GM23338 (cell line): ENCODE results near the gene PLPPR3. TPM values are rescaled to one million over a fixed set of nuclear protein-coding genes. Genes with fewer than 3 reads are reported as not detected.

Experiments
- ATAC-seq: fragments of 200-7000 bp; cut with Tn5 transposase; 3 replicates; pipeline ENCODE4 v1.9.1; 2020
- DNase-seq: peaks from one replicate; pipeline ENCODE4 v3.0.0-alpha.2; 2015; ENCODE audit warnings: low spot score
- H2AFZ ChIP-seq: fragments of 200-600 bp; sonication (generic); 2 replicates; pipeline ENCODE4 v1.8.0; 2016; ENCODE audit warnings: antibody characterized with exemption, mild to moderate bottlenecking, moderate library complexity
- H3F3A ChIP-seq: fragments of 200-600 bp; sonication (generic); replicated peaks from 2 replicates; pipeline ENCODE4 v1.8.0; 2017; ENCODE audit warnings: antibody characterized with exemption, mixed run types, low read depth
- H3K27ac ChIP-seq: fragments of 200-600 bp; sonication (generic); 2 replicates; pipeline ENCODE4 v1.6.1; 2016; ENCODE audit warnings: low read depth
- H3K27me3 ChIP-seq: fragments of 200-600 bp; sonication (generic); 2 replicates; pipeline ENCODE4 v1.8.0; 2016; ENCODE audit warnings: mild to moderate bottlenecking, mixed run types, moderate library complexity; ENCODE audit not compliant: insufficient read depth
- H3K36me3 ChIP-seq: fragments of 200-600 bp; sonication (generic); 2 replicates; pipeline ENCODE4 v1.8.0; 2016; ENCODE audit warnings: mild to moderate bottlenecking; ENCODE audit not compliant: insufficient read depth
- H3K4me1 ChIP-seq: fragments of 200-600 bp; sonication (generic); 2 replicates; pipeline ENCODE4 v1.8.0; 2016; ENCODE audit warnings: mild to moderate bottlenecking, moderate library complexity; ENCODE audit not compliant: insufficient read depth
- H3K4me2 ChIP-seq: fragments of 200-600 bp; sonication (generic); 2 replicates; pipeline ENCODE4 v1.7.1; 2017; ENCODE audit warnings: mixed run types
- H3K4me3 ChIP-seq: fragments of 200-600 bp; sonication (generic); 2 replicates; pipeline ENCODE4 v1.6.1; 2016; ENCODE audit warnings: mixed run types
- H3K79me2 ChIP-seq: fragments of 200-600 bp; sonication (generic); replicated peaks from 2 replicates; pipeline ENCODE4 v1.8.0; 2017; ENCODE audit warnings: mild to moderate bottlenecking; ENCODE audit not compliant: insufficient read depth
- H3K9me2 ChIP-seq: fragments of 200-600 bp; sonication (generic); 2 replicates; pipeline ENCODE4 v1.8.0; 2017; ENCODE audit not compliant: insufficient read depth
- H4K20me1 ChIP-seq: fragments of 200-600 bp; sonication (generic); replicated peaks from 2 replicates; pipeline ENCODE4 v1.8.0; 2017; ENCODE audit warnings: mild to moderate bottlenecking; ENCODE audit not compliant: insufficient read depth
- H3K27ac Mint-ChIP-seq: 2 replicates; pipeline ENCODE4 v1.8.0; 2020; ENCODE audit warnings: inconsistent platforms, mild to moderate bottlenecking, moderate library complexity, mixed read lengths
- H3K27me3 Mint-ChIP-seq: 3 replicates; pipeline ENCODE4 v1.8.0; 2022; ENCODE audit warnings: low read depth, mild to moderate bottlenecking, moderate library complexity, mixed read lengths, inconsistent platforms; ENCODE audit not compliant: insufficient read depth, poor library complexity
- H3K36me3 Mint-ChIP-seq: 3 replicates; pipeline ENCODE4 v1.8.0; 2021; ENCODE audit warnings: low read depth, mild to moderate bottlenecking, inconsistent platforms, moderate library complexity, mixed read lengths
- H3K4me1 Mint-ChIP-seq: 3 replicates; pipeline ENCODE4 v1.8.0; 2020; ENCODE audit warnings: mild to moderate bottlenecking, inconsistent platforms, mixed read lengths
- H3K4me3 Mint-ChIP-seq: 3 replicates; pipeline ENCODE4 v1.8.0; 2021; ENCODE audit warnings: moderate library complexity, mild to moderate bottlenecking, inconsistent platforms, mixed read lengths
- H3K9me3 Mint-ChIP-seq: 3 replicates; pipeline ENCODE4 v1.8.0; 2020; ENCODE audit warnings: moderate library complexity, mild to moderate bottlenecking, inconsistent platforms, mixed read lengths
- CREB1 ChIP-seq: fragments of 250-450 bp; sonication (Bioruptor Pico); IDR thresholded peaks from 2 replicates; pipeline ENCODE4 v1.5.0; 2020; ENCODE audit warnings: low read depth, mild to moderate bottlenecking, moderate library complexity
- EZH2 ChIP-seq: fragments of 200-600 bp; sonication (generic); IDR thresholded peaks from one replicate; pipeline ENCODE4 v1.8.0; 2017; ENCODE audit warnings: antibody characterized with exemption, mild to moderate bottlenecking, low read depth; ENCODE audit not compliant: unreplicated experiment
- EZH2phosphoT487 ChIP-seq: fragments of 200-600 bp; sonication (generic); IDR thresholded peaks from one replicate; pipeline ENCODE4 v1.8.1; 2018; ENCODE audit warnings: antibody characterized with exemption; ENCODE audit not compliant: unreplicated experiment
- JUNB ChIP-seq: IDR thresholded peaks from one replicate; pipeline ENCODE4 v1.6.1; 2016; ENCODE audit warnings: antibody characterized with exemption; ENCODE audit not compliant: unreplicated experiment
- NANOG ChIP-seq: IDR thresholded peaks from 2 replicates; pipeline ENCODE4 v1.6.1; 2016; ENCODE audit warnings: antibody characterized with exemption, borderline replicate concordance
- POLR2AphosphoS5 ChIP-seq: IDR thresholded peaks from 2 replicates; pipeline ENCODE4 v1.6.1; 2016; ENCODE audit warnings: antibody characterized with exemption, low read depth
- STAT1 ChIP-seq: IDR thresholded peaks from one replicate; pipeline ENCODE4 v1.6.1; 2016; ENCODE audit warnings: antibody characterized with exemption; ENCODE audit not compliant: unreplicated experiment
- ZNF114 ChIP-seq: fragments of 250-450 bp; sonication (Bioruptor Pico); IDR thresholded peaks from 2 replicates; pipeline ENCODE4 v1.5.0; 2020; ENCODE audit warnings: mild to moderate bottlenecking, moderate library complexity
- ZNF331 ChIP-seq: fragments of 250-450 bp; sonication (Bioruptor Pico); IDR thresholded peaks from 2 replicates; pipeline ENCODE4 v1.5.0; 2020; ENCODE audit warnings: low read depth, mild to moderate bottlenecking, moderate library complexity
- ZNF462 ChIP-seq: fragments of 250-450 bp; sonication (Bioruptor Pico); IDR thresholded peaks from 2 replicates; pipeline ENCODE4 v1.5.0; 2020; ENCODE audit warnings: mild to moderate bottlenecking, moderate library complexity
- polyA plus RNA-seq: library from polyadenylated mRNA; unstranded; fragments of >200 nt; fragmentation: Nextera tagmentation; extraction: Ambion mirVana; gene quantifications from 2 replicates; pipeline ENCODE4 v1.2.1, GENCODE V29; 2016
- total RNA-seq: library from RNA; depleted of rRNA; stranded (reverse); fragments of >200 nt; shearing (Covaris generic); gene quantifications from 2 replicates; pipeline ENCODE4 v1.2.3, GENCODE V29; 2014
- TF ChIP-seq, protein P1 (sequence below): IDR thresholded peaks from one replicate; pipeline ENCODE4 v1.6.1; 2018; ENCODE audit warnings: antibody characterized with exemption; ENCODE audit not compliant: unreplicated experiment
- TF ChIP-seq, protein P2 (sequence below): IDR thresholded peaks from 2 replicates; pipeline ENCODE4 v1.6.1; 2016; ENCODE audit warnings: antibody characterized with exemption

Gene PLPPR3
- total and polyA plus RNA-seq, 2 experiments from 2014 or later = 14.8 to 81.1 TPM

DNA sequence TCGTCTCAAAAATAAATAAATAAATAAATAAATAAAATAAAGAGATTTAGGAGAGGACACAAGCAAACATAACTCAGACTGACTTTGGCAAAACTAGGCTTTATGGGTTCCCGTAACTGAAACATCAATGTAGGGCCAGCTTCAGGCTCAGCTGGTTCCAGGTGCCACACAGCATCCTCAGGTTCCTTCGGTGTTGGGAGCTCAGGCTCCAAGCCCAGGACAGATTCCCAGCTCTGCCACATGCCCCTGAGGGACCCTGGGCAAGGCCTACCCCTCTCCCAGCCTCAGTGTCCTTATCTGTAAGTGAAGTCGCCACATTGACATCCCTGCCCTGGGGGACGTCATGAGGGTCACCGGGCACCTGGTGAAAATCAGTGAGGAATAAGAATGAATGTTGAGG, 52.1 kb downstream of the PLPPR3 start (continued):
- TF ChIP-seq, protein P1, sequence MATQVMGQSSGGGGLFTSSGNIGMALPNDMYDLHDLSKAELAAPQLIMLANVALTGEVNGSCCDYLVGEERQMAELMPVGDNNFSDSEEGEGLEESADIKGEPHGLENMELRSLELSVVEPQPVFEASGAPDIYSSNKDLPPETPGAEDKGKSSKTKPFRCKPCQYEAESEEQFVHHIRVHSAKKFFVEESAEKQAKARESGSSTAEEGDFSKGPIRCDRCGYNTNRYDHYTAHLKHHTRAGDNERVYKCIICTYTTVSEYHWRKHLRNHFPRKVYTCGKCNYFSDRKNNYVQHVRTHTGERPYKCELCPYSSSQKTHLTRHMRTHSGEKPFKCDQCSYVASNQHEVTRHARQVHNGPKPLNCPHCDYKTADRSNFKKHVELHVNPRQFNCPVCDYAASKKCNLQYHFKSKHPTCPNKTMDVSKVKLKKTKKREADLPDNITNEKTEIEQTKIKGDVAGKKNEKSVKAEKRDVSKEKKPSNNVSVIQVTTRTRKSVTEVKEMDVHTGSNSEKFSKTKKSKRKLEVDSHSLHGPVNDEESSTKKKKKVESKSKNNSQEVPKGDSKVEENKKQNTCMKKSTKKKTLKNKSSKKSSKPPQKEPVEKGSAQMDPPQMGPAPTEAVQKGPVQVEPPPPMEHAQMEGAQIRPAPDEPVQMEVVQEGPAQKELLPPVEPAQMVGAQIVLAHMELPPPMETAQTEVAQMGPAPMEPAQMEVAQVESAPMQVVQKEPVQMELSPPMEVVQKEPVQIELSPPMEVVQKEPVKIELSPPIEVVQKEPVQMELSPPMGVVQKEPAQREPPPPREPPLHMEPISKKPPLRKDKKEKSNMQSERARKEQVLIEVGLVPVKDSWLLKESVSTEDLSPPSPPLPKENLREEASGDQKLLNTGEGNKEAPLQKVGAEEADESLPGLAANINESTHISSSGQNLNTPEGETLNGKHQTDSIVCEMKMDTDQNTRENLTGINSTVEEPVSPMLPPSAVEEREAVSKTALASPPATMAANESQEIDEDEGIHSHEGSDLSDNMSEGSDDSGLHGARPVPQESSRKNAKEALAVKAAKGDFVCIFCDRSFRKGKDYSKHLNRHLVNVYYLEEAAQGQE = no peak
- TF ChIP-seq ZNF114 = no peak

DNA sequence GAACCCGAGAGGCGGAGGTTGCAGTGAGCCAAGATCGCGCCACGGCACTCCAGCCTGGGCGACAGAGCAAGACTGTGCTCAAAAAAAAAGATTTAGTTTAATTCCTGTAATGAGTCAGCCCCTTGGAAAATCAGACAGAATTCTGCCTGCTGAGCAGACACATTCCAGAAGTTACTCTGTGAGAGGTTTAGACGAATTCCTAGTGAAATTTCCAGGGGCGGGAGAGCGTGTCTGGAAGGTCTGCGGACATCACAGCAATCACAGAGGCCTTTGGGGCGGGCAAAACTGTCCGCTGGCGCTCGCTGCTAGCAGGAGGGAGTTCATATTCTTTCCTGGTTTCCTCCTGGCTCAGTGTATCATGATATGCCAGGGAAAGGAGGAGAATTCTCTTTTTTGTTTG, 53.3 kb downstream of the PLPPR3 start:
- no peaks in the 10 kb centered on the region for H3K36me3 Mint-ChIP-seq
- H3K79me2 ChIP-seq = no peaks in the 10 kb centered on the region
- no peak overlapping the region for H2AFZ ChIP-seq
- no peak overlapping the region for H3K4me2 ChIP-seq
- no peak overlapping the region for H3K4me3 Mint-ChIP-seq
- H3K27ac ChIP-seq = no peak overlapping the region
- H3K27me3 ChIP-seq = no peaks in the 10 kb centered on the region
- TF ChIP-seq ZNF114 (no peak), EZH2phosphoT487 (no peak), STAT1 (no peak), POLR2AphosphoS5 (no peak), ZNF462 (CRISPR knock-in tag) (no peak), ZNF331 (CRISPR knock-in tag) (no peak), JUNB (no peak), CREB1 (CRISPR knock-in tag) (no peak), NANOG (no peak), EZH2 (no peak)
- TF ChIP-seq, protein P1 = no peak
- TF ChIP-seq, protein P2, sequence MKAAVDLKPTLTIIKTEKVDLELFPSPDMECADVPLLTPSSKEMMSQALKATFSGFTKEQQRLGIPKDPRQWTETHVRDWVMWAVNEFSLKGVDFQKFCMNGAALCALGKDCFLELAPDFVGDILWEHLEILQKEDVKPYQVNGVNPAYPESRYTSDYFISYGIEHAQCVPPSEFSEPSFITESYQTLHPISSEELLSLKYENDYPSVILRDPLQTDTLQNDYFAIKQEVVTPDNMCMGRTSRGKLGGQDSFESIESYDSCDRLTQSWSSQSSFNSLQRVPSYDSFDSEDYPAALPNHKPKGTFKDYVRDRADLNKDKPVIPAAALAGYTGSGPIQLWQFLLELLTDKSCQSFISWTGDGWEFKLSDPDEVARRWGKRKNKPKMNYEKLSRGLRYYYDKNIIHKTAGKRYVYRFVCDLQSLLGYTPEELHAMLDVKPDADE = no peak
- no peaks in the 10 kb centered on the region for H3K4me1 ChIP-seq
- H4K20me1 ChIP-seq = no peaks in the 10 kb centered on the region
- no peak overlapping the region for H3K4me3 ChIP-seq
- H3K27ac Mint-ChIP-seq = no peak overlapping the region
- DNase-seq (no peak), ATAC-seq (no peak)
- H3K9me2 ChIP-seq = no peaks in the 10 kb centered on the region
- H3F3A ChIP-seq = no peaks in the 10 kb centered on the region
- no peaks in the 10 kb centered on the region for H3K4me1 Mint-ChIP-seq
- peaks cover 11% of the 10 kb centered on the region for H3K27me3 Mint-ChIP-seq
- H3K9me3 Mint-ChIP-seq = 0 out of 3 replicates have a peak, but pooled peaks cover 3% of the 10 kb centered on the region
- H3K36me3 ChIP-seq = no peaks in the 10 kb centered on the region
